HL-60 (cell line): ENCODE results near the gene MET.

Source experiments
- DNase-seq, 2 experiments: peaks; one replicate each; pipeline ENCODE4 v3.0.0-alpha.2; 2010 to 2020; ENCODE audit warnings: low read depth in 1 of 2, low spot score in 1 of 2
- H3K27ac ChIP-seq: fragments of 250-450 bp; sonication (Bioruptor Pico); replicated peaks from 2 replicates; pipeline ENCODE4 v1.5.1; 2020; ENCODE audit warnings: mild to moderate bottlenecking, moderate library complexity
- H3K27me3 ChIP-seq: fragments of 250-450 bp; sonication (Bioruptor Pico); 2 replicates; pipeline ENCODE4 v1.5.1; 2021; ENCODE audit warnings: mild to moderate bottlenecking, moderate library complexity; ENCODE audit not compliant: insufficient read depth, poor library complexity, severe bottlenecking
- H3K4me3 ChIP-seq: replicated peaks from 2 replicates; pipeline ENCODE4 v1.5.1; 2011; ENCODE audit warnings: mild to moderate bottlenecking, control low read depth, low read length; ENCODE audit not compliant: insufficient read depth
- GABPA ChIP-seq: IDR thresholded peaks from 2 replicates; pipeline ENCODE4 v1.6.1; 2012; ENCODE audit warnings: low read depth
- POLR2AphosphoS5 ChIP-seq: IDR thresholded peaks from 2 replicates; pipeline ENCODE4 v1.6.1; 2012; ENCODE audit warnings: low read depth
- SPI1 ChIP-seq: IDR thresholded peaks from 2 replicates; pipeline ENCODE4 v1.6.1; 2012; ENCODE audit warnings: low read depth, mild to moderate bottlenecking, borderline replicate concordance
- TF ChIP-seq, protein P1 (sequence below): IDR thresholded peaks from one replicate; pipeline ENCODE4 v1.5.1; 2011; ENCODE audit warnings: low read length, control low read depth, inconsistent platforms; ENCODE audit not compliant: insufficient read depth
- TF ChIP-seq, protein P2 (sequence below): IDR thresholded peaks from 2 replicates; pipeline ENCODE4 v1.6.1; 2012; ENCODE audit warnings: low read depth; ENCODE audit not compliant: insufficient replicate concordance

Gene MET

DNA sequence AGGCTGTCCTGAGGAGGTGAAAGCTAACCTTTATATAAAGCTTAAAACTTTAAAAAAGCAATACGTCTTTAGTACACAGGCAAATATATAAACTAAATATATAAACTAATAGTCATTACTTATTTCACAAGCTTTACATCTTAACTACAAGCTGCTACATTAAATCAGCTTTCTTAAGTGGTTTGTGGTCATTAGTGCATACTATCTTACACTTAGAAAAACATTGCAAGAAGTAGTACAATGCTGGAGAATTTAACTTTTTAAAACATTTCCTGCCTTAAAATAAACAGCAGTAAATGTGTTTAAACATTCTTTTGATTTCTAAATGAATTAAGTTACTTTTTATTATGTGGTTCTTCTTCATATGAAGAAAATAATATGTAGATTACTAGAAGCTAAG lies 36.3 kb downstream of the MET start:
- no peak for DNase-seq
- peaks cover 2% of the 10 kb centered on the region for H3K27me3 ChIP-seq
- TF ChIP-seq SPI1, result no peak
- TF ChIP-seq, protein P1, sequence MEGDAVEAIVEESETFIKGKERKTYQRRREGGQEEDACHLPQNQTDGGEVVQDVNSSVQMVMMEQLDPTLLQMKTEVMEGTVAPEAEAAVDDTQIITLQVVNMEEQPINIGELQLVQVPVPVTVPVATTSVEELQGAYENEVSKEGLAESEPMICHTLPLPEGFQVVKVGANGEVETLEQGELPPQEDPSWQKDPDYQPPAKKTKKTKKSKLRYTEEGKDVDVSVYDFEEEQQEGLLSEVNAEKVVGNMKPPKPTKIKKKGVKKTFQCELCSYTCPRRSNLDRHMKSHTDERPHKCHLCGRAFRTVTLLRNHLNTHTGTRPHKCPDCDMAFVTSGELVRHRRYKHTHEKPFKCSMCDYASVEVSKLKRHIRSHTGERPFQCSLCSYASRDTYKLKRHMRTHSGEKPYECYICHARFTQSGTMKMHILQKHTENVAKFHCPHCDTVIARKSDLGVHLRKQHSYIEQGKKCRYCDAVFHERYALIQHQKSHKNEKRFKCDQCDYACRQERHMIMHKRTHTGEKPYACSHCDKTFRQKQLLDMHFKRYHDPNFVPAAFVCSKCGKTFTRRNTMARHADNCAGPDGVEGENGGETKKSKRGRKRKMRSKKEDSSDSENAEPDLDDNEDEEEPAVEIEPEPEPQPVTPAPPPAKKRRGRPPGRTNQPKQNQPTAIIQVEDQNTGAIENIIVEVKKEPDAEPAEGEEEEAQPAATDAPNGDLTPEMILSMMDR, result no peak
- TF ChIP-seq, protein P2, sequence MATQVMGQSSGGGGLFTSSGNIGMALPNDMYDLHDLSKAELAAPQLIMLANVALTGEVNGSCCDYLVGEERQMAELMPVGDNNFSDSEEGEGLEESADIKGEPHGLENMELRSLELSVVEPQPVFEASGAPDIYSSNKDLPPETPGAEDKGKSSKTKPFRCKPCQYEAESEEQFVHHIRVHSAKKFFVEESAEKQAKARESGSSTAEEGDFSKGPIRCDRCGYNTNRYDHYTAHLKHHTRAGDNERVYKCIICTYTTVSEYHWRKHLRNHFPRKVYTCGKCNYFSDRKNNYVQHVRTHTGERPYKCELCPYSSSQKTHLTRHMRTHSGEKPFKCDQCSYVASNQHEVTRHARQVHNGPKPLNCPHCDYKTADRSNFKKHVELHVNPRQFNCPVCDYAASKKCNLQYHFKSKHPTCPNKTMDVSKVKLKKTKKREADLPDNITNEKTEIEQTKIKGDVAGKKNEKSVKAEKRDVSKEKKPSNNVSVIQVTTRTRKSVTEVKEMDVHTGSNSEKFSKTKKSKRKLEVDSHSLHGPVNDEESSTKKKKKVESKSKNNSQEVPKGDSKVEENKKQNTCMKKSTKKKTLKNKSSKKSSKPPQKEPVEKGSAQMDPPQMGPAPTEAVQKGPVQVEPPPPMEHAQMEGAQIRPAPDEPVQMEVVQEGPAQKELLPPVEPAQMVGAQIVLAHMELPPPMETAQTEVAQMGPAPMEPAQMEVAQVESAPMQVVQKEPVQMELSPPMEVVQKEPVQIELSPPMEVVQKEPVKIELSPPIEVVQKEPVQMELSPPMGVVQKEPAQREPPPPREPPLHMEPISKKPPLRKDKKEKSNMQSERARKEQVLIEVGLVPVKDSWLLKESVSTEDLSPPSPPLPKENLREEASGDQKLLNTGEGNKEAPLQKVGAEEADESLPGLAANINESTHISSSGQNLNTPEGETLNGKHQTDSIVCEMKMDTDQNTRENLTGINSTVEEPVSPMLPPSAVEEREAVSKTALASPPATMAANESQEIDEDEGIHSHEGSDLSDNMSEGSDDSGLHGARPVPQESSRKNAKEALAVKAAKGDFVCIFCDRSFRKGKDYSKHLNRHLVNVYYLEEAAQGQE, result no peak
- no peak for TF ChIP-seq POLR2AphosphoS5
- TF ChIP-seq GABPA, result no peak
- no peak overlapping the region for H3K4me3 ChIP-seq
- H3K27ac ChIP-seq, result no peak overlapping the region

DNA sequence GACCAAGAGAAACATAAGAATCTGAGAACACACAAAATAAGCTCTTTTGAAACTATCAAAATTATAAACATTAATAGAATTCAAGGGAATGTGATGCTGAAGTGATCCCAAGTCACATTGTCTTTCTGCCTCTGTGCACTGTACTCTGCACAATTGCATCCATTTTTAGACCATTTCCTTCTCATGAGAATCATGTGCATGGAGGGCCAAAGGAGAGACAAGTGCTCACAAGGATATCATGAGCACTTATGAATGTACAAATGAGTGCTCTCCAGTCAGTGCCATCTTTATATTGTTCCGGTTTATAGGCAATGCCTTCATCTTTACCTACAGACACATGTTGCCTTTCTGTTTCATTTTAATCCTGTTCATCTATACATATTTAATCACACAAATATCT lies 36.9 kb downstream of the MET start:
- Histone ChIP-seq H3K27ac (no peak overlapping the region), H3K4me3 (no peak overlapping the region), H3K27me3 (no peaks in the 10 kb centered on the region)
- DNase-seq, result no peak
- TF ChIP-seq, protein P2, result no peak
- TF ChIP-seq, protein P1, result no peak
- no peak for TF ChIP-seq GABPA
- no peak for TF ChIP-seq SPI1
- TF ChIP-seq POLR2AphosphoS5, result no peak

DNA sequence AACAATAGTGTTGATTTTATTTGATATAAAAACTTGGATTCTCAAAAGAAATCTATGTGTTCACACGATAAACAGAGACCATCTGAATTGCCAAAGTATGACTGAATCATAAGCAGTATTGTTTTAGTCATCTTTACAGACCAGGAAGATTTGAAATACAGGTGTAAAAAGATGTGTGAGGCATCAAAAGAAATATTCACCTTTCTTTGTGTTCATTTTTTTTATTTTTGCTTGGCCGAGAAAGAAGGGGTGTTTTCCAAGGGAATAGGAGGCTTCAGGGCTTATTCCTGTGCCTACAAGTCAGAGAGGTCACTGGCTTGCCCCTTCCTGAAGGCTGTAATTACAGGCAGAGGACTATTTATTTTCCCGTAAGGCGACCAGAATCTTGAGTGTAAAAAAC lies 37.3 kb downstream of the MET start:
- Histone ChIP-seq H3K27ac (no peak overlapping the region), H3K4me3 (no peak overlapping the region), H3K27me3 (no peaks in the 10 kb centered on the region)
- TF ChIP-seq, protein P1, result no peak
- no peak for TF ChIP-seq SPI1
- TF ChIP-seq, protein P2, result no peak
- no peak for TF ChIP-seq POLR2AphosphoS5
- no peak for TF ChIP-seq GABPA
- DNase-seq, result no peak
